Gastroesophageal sphincter (tissue), 2 donors: ENCODE measurements around the gene C11orf71.

Source experiments
- EP300 ChIP-seq: sonication (generic); formaldehyde crosslinking; IDR thresholded peaks from one replicate; pipeline ENCODE4 v1.6.1; 2017; ENCODE audit warnings: antibody characterized with exemption, mild to moderate bottlenecking
- POLR2A ChIP-seq, 2 donors: fragments of 450-650 bp; IDR thresholded peaks; one replicate each; pipeline ENCODE4 v1.6.1; 2017; ENCODE audit warnings: antibody characterized with exemption in 2 of 2, mild to moderate bottlenecking in 2 of 2, moderate library complexity in 1 of 2

DNA sequence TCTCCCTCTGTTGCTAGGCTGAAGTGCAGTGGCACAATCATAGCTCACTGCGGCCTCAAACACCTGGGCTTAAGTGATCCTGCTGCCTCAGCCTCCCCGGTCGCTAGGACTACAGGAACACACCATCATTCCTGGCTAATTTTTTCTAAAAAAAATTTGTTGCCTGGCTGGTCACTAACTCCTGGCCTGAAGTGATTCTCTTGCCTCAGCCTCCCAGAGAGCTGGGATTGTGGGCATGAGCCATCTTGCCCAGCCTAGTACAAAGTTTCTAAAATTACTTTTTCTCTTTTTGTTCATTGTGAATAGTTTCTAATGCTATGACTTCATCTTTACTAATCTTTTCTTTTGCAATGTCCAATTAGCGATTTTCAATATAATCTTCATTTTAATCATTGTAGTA is 12.6 kb upstream of the C11orf71 start:
- TF ChIP-seq POLR2A (IDR thresholded peaks at IDR 0.05): no peak
- TF ChIP-seq EP300: no peak
